Spleen (tissue), 7 donors: Measurements from ENCODE around the gene GOLT1A.

Source experiments
- POLR2AphosphoS5 ChIP-seq, 3 donors: sonication (generic); formaldehyde crosslinking; IDR thresholded peaks; one replicate each; pipeline ENCODE4 v1.5.1; 2017; ENCODE audit warnings: antibody characterized with exemption in 3 of 3
- TF ChIP-seq, protein P1 (sequence below), 11 experiments: fragments of 200-600 bp in 7 of 11; fragments of 450-650 bp in 4 of 11; sonication (generic) in 4 of 11; IDR thresholded peaks in 8 of 11; conservative IDR thresholded peaks in 3 of 11; 1 replicate in 7 of 11; 2 replicates in 4 of 11; pipeline versions ENCODE4 v1.4.0 to v1.8.0; 2016 to 2021; ENCODE audit warnings: antibody characterized with exemption in 11 of 11, inconsistent platforms in 4 of 11, mild to moderate bottlenecking in 1 of 11
- donor health status: DM: no; HTN: no; CAD: no; lungs with moderate emphysema.
- donor health status: DM: no; HTN: no; CAD: no.
- donor health status: DM: no; HTN: no; CAD: no.

DNA sequence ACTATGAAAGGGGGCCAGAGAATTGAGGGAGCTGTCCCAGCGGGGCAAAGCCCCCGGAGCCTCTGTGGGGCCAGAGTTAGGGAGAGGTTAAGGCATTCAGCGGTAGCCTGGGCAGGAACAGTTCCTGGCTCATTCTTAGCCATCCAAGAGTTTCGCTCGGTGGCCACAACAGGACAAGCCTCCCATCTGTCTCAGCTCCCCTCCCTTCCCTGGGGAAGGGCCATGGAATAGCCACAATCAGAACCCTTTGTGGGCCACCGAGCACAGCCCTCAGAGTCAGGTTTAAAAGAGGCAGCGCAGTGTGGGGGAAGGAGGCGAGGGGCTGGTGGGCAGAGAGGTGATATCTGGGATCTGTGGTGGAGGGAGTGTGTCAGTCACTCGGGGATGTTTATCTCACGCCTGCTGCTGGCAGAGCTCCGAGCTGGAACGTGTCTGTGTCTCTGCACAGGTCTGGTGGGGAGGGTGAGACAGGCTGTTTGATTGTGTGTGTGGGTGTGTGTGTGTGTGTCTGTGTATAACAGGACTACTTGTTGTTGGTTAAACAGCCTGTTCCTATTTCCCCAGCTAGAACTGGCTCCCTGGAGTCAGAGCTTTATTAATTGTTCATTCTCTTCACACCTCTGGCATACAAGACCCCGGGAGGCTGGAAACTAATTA is 49.6 kb upstream of the GOLT1A start:
- TF ChIP-seq, protein P1, sequence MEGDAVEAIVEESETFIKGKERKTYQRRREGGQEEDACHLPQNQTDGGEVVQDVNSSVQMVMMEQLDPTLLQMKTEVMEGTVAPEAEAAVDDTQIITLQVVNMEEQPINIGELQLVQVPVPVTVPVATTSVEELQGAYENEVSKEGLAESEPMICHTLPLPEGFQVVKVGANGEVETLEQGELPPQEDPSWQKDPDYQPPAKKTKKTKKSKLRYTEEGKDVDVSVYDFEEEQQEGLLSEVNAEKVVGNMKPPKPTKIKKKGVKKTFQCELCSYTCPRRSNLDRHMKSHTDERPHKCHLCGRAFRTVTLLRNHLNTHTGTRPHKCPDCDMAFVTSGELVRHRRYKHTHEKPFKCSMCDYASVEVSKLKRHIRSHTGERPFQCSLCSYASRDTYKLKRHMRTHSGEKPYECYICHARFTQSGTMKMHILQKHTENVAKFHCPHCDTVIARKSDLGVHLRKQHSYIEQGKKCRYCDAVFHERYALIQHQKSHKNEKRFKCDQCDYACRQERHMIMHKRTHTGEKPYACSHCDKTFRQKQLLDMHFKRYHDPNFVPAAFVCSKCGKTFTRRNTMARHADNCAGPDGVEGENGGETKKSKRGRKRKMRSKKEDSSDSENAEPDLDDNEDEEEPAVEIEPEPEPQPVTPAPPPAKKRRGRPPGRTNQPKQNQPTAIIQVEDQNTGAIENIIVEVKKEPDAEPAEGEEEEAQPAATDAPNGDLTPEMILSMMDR (IDR thresholded peaks at IDR 0.05 in 8 of 11, conservative IDR thresholded peaks at IDR 0.05 in 3 of 11), result no peak
- TF ChIP-seq POLR2AphosphoS5 (IDR thresholded peaks at IDR 0.05), result no peak
